NCI-H1694 treated with DMSO at 0.1 percent for 48 hours (cell line): Measurements from ENCODE around the gene TBKBP1.
"Not testable (repeated sequence)": the region's sequence is repeated elsewhere in the genome, so short reads cannot be mapped to it uniquely, and the experiment has no call there.

Experiments
- DNase-seq: peaks from one replicate; lab custom pipeline; 2025; lab: John Stamatoyannopoulos, UW

The TBKBP1 gene

GRCh38 chr17:47676510-47677165, 17.3 kb upstream of the TBKBP1 start:
- DNase-seq: no peak

GRCh38 chr17:47678196-47678595, 15.8 kb upstream of the TBKBP1 start:
- no peak for DNase-seq

GRCh38 chr17:47682138-47682537, 11.8 kb upstream of the TBKBP1 start:
- DNase-seq: no peak

GRCh38 chr17:47682727-47683126, 11.2 kb upstream of the TBKBP1 start:
- not testable (repeated sequence) for DNase-seq

GRCh38 chr17:47684025-47684424, 9.9 kb upstream of the TBKBP1 start:
- no peak for DNase-seq

GRCh38 chr17:47684535-47685193, 9.3 kb upstream of the TBKBP1 start:
- no peak for DNase-seq

GRCh38 chr17:47685556-47686275, 8.2 kb upstream of the TBKBP1 start:
- DNase-seq: no peak

GRCh38 chr17:47686276-47686635, 7.7 kb upstream of the TBKBP1 start:
- no peak for DNase-seq

GRCh38 chr17:47686664-47687327, 7.2 kb upstream of the TBKBP1 start:
- DNase-seq: no peak

GRCh38 chr17:47687328-47687690, 6.7 kb upstream of the TBKBP1 start:
- no peak for DNase-seq

- no peak for DNase-seq
Observed at GRCh38 chr17:47687748-47688147, 6.2 kb upstream of the TBKBP1 start.

GRCh38 chr17:47690121-47690520, 3.8 kb upstream of the TBKBP1 start:
- DNase-seq: no peak

- DNase-seq: no peak
Observed at GRCh38 chr17:47692137-47692894, 1.6 kb upstream of the TBKBP1 start.

- DNase-seq: peak; percentile 27
Observed at GRCh38 chr17:47692895-47693730, 848 bp upstream of the TBKBP1 start.

GRCh38 chr17:47694581-47695428, 844 bp downstream of the TBKBP1 start:
- DNase-seq: no peak

- DNase-seq: no peak
Observed at GRCh38 chr17:47695429-47696376, 1.7 kb downstream of the TBKBP1 start.

- DNase-seq: no peak
Observed at GRCh38 chr17:47696717-47697642, 3.0 kb downstream of the TBKBP1 start.
